C4-2B (cell line): Measurements from ENCODE around the gene CYB5R3.

Experiments
- CTCF ChIP-seq: fragments of 450-650 bp; conservative IDR thresholded peaks from 2 replicates; pipeline ENCODE4 v1.5.1; 2017; ENCODE audit warnings: mild to moderate bottlenecking
- ZFX ChIP-seq: fragments of 450-650 bp; IDR thresholded peaks from 2 replicates; pipeline ENCODE4 v1.6.1; 2017

GRCh38 chr22:42637555-42637954, 11.6 kb downstream of the CYB5R3 start:
- TF ChIP-seq CTCF (no peak), ZFX (no peak)
